SK-N-SH treated with all-trans-retinoic acid at 6 μM for 48 hours (cell line): ENCODE data around the gene DTX4.

Experiments
- ARNTL ChIP-seq: fragments of 450-650 bp; formaldehyde crosslinking; IDR thresholded peaks from 2 replicates; pipeline ENCODE4 v1.5.0; 2020; ENCODE audit warnings: low read depth, mild to moderate bottlenecking, moderate library complexity, borderline replicate concordance
- BACH2 ChIP-seq: fragments of 250-450 bp; sonication (Bioruptor Pico); IDR thresholded peaks from 2 replicates; pipeline ENCODE4 v1.9.0; 2021; ENCODE audit warnings: mild to moderate bottlenecking, borderline replicate concordance
- CREB5 ChIP-seq: fragments of 250-450 bp; sonication (Bioruptor Pico); IDR thresholded peaks from 2 replicates; pipeline ENCODE4 v1.5.1; 2020; ENCODE audit warnings: low read depth, mild to moderate bottlenecking, moderate library complexity
- PATZ1 ChIP-seq: fragments of 250-450 bp; sonication (Bioruptor Pico); IDR thresholded peaks from 2 replicates; pipeline ENCODE4 v1.8.0; 2020; ENCODE audit warnings: mild to moderate bottlenecking, moderate library complexity, borderline replicate concordance
- PPARA ChIP-seq: fragments of 250-450 bp; sonication (Bioruptor Pico); IDR thresholded peaks from 2 replicates; pipeline ENCODE4 v1.5.0; 2020; ENCODE audit warnings: mild to moderate bottlenecking, borderline replicate concordance
- RARB ChIP-seq: fragments of 250-450 bp; sonication (Bioruptor Pico); IDR thresholded peaks from 2 replicates; pipeline ENCODE4 v1.8.0; 2021; ENCODE audit warnings: mild to moderate bottlenecking, moderate library complexity
- SNAI2 ChIP-seq: fragments of 250-450 bp; sonication (Bioruptor Pico); IDR thresholded peaks from 2 replicates; pipeline ENCODE4 v1.5.0; 2020; ENCODE audit warnings: mild to moderate bottlenecking, moderate library complexity
- TCF4 ChIP-seq: fragments of 250-450 bp; sonication (Bioruptor Pico); IDR thresholded peaks from 2 replicates; pipeline ENCODE4 v1.8.0; 2021; ENCODE audit warnings: mild to moderate bottlenecking, moderate library complexity, borderline replicate concordance
- ZC3H10 ChIP-seq: fragments of 250-450 bp; sonication (Bioruptor Pico); IDR thresholded peaks from 2 replicates; pipeline ENCODE4 v1.5.1; 2021; ENCODE audit warnings: mild to moderate bottlenecking, moderate library complexity
- ZFP3 ChIP-seq: fragments of 250-450 bp; sonication (Bioruptor Pico); IDR thresholded peaks from 2 replicates; pipeline ENCODE4 v1.5.0; 2020; ENCODE audit warnings: mild to moderate bottlenecking, moderate library complexity
- ZFP30 ChIP-seq: fragments of 450-650 bp; formaldehyde crosslinking; IDR thresholded peaks from 2 replicates; pipeline ENCODE4 v1.5.0; 2022; ENCODE audit warnings: mild to moderate bottlenecking, moderate library complexity
- ZNF565 ChIP-seq: fragments of 450-650 bp; formaldehyde crosslinking; conservative IDR thresholded peaks from 2 replicates; pipeline ENCODE4 v1.5.0; 2020; ENCODE audit warnings: low read depth, mild to moderate bottlenecking, moderate library complexity
- ZNF70 ChIP-seq: fragments of 450-650 bp; formaldehyde crosslinking; IDR thresholded peaks from 2 replicates; pipeline ENCODE4 v1.5.0; 2020; ENCODE audit warnings: mild to moderate bottlenecking, moderate library complexity

GRCh38 chr11:59187587-59187986 is 15.7 kb downstream of the DTX4 start:
- TF ChIP-seq PPARA (CRISPR knock-in tag) = no peak
- TF ChIP-seq ZFP3 (CRISPR knock-in tag) = no peak
- no peak for TF ChIP-seq SNAI2 (CRISPR knock-in tag)
- TF ChIP-seq ZNF565 (CRISPR knock-in tag) = no peak
- TF ChIP-seq ARNTL = no peak
- no peak for TF ChIP-seq ZFP30 (CRISPR knock-in tag)
- no peak for TF ChIP-seq CREB5 (CRISPR knock-in tag)
- no peak for TF ChIP-seq RARB (CRISPR knock-in tag)
- no peak for TF ChIP-seq ZC3H10 (CRISPR knock-in tag)
- TF ChIP-seq TCF4 (CRISPR knock-in tag) = no peak
- no peak for TF ChIP-seq ZNF70 (CRISPR knock-in tag)
- TF ChIP-seq PATZ1 (CRISPR knock-in tag) = no peak
- no peak for TF ChIP-seq BACH2
